ENCODE results near the gene F2RL1.
"Not testable (repeated sequence)": the region's sequence is repeated elsewhere in the genome, so short reads cannot be mapped to it uniquely, and the experiment has no call there.

- not testable (repeated sequence) for TF ChIP-seq CTCF (IDR thresholded peaks at IDR 0.05; ENCODE audit: low read depth, low read length); EZH2phosphoT487 (IDR thresholded peaks at IDR 0.05; ENCODE audit: low read depth)
Observed at GRCh38 chr5:76855501-76855900, 36.7 kb downstream of the F2RL1 start.
